Measurements from ENCODE around the gene ANKRD13B.
"Not testable (repeated sequence)": the region's sequence is repeated elsewhere in the genome, so short reads cannot be mapped to it uniquely, and the experiment has no call there.

Gene ANKRD13B

DNA sequence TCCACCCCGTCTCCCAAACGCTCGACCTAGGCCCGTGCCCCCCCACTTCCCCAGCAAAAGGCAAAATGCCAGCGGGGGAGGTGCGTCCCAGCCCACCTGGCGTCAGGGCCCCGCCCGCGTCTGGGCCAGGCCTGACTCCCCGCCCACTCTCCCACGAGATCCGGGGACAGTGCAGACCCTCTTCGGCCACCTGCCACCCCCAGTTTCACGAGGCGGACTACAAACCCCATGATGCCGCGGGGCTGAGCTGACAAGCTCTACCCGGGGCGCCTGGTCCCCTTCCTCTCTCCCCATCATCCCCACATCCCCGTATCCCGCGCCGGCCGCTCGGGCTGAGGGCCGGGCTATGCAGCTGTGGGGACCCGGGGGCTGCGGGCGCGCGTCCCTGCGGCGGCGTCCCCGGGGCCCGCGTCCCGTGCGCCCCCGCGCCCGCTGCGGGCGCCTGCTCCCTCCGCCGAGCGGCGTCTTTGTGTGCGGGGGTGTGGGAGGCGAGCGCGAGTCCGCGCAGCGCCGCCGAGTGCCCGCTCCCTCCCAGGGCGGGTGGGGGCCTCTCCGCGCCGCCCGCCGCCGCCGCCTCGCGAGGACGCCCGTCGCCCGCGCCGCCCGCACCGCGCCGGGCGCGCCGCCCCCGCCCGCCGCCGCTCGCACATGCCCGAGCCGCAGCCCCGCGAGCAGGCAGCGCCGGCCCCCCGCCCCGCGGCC is at the start of gene ANKRD13B:
ANKRD13B (plus strand) TSS at position 283 of the 702 bp plus-strand sequence. CDS start 490 bp downstream, outside the sequence.
- no peak for DNase-seq (ENCODE audit: low read depth in 2 of 2)

DNA sequence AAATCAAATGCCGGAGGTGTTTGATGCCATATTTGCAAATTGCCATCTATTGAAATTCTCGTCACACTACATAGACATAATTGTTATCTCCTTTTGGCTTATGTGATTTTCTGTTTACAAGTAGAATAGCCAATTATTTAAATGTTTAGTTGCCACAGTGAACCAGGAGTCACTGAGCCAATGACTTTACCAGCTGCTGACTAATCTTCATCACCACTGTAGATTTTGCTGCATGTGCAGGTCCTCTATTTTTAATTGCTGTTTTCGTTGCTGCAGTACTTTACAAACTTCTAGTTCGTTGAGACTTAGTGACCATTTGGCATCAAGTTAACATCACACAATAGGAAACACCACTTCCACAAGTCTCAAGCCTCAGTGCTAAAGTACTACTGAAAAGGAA is 48.9 kb upstream of the ANKRD13B start:
- DNase-seq (ENCODE audit: low read depth in 2 of 2), result no peak

DNA sequence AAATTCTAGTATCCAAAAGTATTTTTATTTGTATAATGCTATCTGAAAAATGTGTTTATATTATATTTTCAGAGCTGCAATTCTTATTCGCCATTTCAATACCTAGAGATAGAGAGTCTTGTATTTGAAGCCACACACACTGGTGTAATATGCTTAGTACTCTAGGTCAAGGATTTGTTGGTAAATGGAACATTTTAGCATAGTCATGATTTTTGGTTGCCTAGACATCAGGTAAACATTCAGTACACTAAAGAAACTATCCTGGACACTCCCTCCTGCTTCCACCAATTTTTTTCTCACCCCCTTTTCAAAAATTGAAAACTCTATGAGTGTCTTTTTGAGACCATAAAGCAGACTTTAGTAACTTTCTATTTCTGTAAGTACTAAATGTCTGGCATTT is 46.8 kb upstream of the ANKRD13B start:
- no peak for DNase-seq (ENCODE audit: low read depth in 2 of 2)

DNA sequence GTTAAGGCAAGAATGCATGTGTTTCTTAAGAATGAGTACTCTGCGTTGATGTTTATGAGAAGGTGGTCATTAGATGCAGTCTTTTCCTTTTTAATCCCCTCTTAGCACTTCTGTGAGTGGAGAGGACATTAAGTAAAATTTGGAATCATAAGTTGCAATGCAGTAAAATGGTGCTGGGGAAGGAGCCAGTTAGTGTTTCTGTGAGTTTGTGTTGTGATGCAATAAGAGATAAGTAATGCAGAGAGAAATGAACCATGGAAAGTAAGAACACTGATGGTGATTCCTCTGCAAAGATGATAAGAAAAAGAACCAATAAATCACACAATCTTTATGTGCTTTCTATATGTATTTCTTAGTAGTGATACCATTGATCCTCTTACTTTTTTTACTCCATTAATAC is 46.1 kb upstream of the ANKRD13B start:
- no peak for DNase-seq (ENCODE audit: low read depth in 2 of 2)

DNA sequence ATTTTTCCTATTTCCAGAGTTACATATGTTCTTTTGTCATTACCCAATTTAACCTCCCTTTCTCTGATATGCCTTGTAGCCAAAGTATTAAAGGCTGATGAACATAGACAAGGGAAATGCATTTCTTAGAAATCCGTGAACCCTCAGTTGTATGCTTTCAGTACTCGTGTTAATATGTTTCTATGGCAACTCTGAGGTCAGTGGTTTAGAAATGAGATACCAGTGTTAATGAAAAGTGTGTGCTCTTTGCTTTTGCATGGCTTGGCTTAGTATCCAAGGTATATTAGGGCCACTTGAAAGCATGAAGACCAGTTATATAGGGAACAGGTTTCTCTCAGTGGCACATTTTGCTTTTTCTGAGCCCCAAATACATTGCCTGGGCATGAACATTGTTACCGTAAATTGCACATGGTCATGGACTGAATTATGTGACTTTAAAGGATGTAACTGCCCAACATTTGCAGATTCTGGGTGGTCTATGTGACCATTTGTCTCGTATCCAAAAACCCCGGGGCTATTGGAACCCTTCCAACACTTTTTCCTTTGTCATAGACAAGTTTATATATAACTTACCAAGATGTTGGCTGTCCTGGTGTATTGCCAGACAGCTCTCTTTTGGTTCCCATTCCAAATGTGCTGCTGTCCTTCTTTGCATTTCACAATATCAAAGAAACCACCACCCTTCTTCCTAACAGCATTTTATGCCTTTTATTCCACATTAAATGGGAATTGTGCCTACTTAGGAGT is 43.6 kb upstream of the ANKRD13B start:
- no peak for DNase-seq (ENCODE audit: low read depth in 2 of 2)

DNA sequence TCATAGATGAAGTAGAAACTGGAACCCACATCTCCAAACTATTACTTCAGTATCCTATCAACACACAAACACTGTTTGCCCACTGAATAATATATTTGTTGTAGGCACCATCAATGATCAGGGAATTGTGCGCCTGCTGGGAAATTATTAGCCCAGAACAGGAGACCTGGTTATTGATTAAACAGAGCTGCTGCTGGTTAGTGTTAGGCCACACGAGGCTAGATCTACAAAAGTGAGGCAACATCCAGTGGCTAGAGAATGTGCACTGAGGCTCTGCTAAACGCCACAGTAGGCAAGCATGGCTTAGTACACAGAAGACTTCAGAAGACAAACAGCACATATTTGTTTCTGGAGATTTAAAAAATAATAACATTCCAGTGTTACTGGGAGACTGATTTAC is 37.1 kb upstream of the ANKRD13B start:
- DNase-seq (ENCODE audit: low read depth in 2 of 2), result no peak

DNA sequence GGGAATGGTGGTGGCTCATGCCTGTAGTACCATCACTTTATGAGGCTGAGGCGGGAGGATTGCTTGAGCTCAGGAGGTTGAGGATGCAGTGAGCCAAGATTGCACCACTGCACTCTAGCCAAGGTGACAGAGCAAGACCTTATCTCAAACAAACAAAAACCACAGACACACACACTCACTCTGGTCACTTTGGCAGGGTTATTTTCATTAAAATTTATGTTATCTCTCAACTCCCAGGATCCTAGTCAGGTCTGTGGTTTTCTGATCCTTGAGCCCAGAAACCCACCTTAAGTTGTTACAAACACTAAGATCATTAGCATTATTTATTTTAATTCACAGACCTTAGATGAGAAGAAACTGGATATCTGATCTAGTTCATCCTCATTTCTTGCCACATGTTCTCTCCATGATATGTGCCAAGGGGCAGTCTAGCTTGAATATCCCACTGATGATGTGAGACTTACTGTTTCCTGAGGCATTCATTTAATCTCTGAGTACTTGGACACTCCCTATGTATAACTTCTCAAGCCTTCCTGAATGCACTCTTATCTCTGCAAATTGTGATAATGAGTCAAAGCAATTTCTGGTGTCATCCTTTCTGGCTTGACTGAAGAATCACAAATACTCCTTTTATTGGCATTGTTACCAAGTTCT is 35.7 kb upstream of the ANKRD13B start:
- no peak for DNase-seq (ENCODE audit: low read depth in 2 of 2)

DNA sequence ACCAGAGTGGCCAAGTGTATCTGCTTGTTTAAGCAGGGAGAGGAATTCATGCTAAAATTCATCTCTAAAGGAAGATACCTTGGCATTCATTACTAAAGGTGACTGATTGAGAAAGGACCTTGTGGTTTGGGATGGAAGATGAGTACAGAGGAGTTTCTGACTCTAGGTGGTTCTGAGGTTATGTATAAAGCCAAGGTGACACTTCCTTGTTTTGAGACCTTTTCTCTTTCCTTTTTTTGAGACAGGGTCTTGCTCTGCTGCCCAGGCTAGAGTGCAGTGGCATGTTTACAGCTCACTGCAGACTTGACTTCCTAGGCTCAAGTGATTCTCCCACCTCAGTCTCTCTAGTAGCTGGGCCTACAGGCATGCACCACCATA is 35.2 kb upstream of the ANKRD13B start:
- DNase-seq (ENCODE audit: low read depth in 2 of 2), result no peak

DNA sequence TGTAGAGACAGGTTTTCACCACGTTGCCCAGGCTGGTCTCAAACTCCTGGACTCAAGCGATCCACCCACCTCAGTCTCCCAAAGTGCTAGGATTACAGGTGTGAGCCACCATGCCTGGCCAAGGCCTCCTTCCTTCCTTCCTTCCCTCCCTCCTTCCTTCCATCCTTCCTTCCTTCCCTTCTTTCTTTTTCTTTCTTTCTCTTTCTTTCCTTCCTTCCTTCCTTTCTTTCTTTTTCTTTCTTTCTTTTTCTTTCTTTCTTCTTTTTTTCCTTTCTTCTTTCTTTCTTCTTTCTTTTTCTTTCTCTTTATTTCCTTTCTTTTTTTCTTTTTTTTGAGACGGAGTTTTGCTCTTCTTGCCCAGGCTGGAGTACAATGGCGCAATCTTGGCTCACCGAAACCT is 34.8 kb upstream of the ANKRD13B start:
- DNase-seq (ENCODE audit: low read depth in 2 of 2), result not testable (repeated sequence)

DNA sequence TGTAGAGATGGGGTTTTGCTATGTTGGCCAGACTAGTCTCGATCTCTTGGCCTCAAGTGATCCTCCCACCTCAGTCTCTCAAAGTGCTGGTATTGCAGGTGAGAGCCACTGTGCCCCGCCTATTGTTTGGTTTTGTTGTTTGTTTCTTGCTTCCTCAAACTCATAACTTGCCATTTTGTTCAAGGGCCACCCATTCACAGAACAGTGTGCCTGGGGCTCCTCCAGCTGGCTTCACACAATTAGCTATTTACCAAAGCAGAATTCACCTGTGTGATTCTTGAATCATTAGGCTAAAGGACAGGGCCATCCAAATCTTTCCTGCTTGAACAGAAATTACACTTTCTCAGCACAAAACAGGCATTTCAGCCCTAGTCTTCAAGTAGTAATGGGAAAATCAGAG is 33.3 kb upstream of the ANKRD13B start:
- DNase-seq (ENCODE audit: low read depth in 2 of 2), result no peak

DNA sequence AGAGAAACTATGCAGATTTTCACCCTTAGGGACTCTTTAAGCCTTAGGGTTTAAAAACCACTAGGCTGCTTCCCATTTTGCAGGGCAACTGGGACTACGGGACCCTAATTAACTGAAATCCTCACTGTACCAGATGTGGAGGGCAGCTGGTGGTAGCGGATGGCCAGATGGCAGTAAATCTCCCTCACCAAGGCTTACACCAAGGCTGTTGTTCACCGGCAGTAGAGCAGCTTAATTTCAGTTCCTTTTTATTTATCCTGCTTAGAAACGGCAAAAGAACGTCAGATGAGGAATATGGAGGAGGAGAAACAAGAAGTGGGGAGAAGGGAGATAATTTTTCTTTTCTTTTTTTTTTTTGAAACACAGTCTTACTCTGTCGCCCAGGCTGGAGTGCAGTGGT is 32.6 kb upstream of the ANKRD13B start:
- no peak for DNase-seq (ENCODE audit: low read depth in 2 of 2)

DNA sequence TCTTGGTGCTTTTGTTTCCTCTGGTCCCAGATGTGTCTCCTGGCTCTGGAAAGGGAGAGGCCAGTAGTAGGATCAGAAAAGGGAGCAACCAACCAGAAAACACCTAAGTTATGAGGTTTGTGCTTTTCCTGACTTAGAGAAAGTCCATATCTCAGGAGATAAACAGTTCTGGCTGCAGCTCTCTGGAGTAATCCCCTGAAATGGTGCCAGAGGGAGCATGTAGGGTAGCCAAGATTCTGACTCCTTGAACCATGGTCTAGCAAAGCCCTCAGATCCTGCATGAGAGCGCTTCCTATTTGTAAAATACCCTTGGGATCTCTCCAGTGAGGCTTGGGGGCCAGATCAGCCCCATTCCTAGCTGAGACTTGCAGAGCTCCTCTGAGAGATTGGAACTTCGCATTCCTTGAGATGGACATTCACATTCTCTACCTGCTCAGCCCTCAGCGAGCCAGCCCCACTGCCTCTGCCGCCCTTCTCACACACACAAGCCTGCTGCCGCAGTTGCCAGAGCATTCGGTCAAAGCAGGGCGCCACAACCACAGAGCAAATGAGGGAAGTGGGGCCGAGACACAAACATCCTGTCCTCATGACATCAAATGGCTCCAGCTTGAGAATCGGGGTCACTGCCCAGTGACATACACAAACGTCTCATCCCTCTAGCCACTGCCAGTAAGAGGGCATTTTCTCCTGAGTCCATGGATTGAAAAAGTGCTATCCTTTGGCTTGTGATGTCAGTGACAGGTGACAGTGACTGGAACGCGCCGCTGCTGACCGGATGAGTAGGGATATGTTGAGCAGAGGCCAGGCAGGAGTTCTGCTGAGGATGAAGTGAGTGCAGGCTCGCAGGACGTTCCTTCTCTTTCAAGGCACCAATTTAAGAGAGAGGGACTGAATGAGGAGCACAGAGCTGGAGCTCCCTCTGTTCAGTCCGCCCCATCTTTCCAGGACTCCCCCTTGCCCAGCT is 31.1 kb upstream of the ANKRD13B start:
- no peak for DNase-seq (ENCODE audit: low read depth in 2 of 2)

DNA sequence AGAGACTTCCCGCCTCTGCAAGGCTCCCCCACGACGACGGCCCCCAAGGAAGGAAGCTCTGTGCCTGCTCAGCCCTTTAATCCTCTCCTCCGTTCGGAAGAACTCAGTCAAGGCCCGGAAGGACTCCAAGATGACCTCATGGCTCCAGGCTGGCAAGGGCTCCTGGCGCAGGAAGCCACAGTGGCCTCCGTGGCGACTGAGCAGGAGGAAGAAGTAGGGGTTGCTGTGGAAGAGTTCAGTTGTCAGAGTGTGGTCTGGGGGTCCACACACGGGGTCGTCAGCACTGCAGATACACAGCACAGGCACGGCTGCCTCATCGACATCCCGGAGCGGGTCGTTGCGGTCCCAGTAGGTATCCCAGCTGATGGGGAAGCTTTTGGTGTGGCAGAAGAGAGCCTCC is 30.3 kb upstream of the ANKRD13B start:
- no peak for DNase-seq (ENCODE audit: low read depth in 2 of 2)

DNA sequence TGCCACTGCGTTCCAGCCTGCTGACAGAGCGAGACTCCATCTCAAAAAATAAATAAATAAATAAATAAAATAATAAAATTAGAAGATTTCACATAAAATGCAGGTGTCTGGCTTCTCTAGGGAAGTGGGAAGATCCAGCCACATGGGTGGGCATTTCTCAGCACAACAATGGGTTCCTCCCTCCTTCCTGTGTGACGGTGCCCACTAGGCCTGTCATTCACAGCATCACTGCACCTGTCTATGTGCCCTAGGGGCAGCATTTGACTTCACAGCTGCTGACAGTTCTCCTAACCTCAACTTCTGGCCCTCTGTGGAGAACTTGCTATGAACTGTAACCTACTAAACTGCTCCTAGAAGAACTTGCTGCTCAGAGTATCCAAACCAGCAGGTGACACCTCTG is 29.1 kb upstream of the ANKRD13B start:
- no peak for DNase-seq (ENCODE audit: low read depth in 2 of 2)

DNA sequence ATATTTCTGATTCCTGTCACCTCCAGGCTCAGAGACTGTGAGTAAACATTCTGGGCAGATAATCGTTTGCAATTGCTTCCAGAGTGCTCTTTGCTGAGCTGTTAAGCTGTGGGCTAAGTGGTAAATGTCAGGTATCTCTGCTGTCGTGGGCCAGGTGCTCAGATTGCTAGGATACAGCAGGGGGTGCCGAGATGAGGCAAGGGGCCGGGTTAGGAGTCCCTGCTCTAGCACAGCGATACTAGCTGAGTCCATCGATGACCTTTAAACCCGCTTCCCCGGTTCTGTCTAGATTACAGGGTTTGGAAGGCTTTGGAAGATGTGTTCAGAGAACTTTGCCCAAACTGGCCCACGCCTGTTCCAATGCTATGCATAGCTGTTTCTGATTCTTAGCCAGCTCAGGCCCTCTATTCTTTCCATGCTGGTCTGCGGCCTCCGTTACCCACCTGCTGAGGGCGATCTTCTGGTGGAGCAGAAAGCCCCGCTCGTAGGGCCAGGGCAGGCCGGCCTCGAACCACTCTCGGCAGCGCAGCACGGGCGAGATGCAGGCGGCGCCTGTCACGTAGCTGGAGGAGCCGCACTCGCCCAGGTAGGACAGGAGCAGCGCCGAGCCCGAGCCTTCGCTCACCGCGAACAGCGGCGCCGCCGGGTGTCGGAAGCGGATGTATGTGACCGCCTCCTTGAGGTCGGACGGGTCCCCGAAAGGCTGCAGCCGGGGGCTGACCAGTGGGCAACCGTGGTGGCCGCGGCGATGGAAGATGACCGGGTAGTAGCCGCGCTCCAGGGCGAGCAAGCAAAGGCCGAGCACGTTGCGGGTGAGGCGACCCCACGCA is 27.1 kb upstream of the ANKRD13B start:
- no peak for DNase-seq (ENCODE audit: low read depth in 2 of 2)

DNA sequence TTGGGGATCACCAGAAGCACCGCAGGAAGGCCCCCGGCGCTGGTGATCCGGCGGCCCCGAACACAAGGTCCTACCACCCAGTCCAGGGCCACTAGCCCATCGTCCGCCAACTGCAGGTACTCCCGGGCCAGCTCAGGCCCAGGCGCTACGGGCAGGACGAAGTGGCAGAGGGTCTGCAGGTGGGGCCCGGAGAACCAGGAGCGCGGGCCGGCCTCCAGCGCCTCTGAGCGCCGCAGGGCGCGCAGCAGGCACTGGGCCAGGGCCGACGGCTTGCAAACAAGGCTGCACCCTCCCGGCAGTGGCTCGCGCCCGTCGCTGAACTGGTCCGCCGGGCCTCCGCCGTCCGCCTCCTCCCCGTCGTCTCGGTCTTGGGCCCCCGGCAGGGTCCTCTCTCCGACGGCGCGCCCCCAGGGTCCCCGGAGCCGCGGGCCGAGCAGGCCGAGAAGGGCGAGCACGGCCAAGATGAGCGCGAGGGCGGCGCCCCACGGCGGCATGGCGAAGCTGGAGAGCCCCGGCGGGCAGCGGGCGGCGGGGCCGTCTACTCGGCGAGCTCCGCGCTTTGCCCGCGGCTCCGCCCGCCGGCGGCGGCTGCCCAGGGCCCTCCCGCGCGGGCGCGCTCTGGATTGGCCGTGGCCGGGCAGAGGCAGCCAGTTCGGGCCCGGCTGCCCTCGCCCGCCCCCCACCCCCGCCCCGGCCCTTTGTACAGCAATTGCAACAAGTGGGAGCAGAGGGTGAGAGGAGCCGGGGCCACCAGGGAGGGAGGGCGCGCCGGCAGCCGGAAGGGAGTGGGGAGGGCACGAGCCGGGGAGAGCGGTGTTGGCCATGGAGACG is 26.2 kb upstream of the ANKRD13B start, which contains the start of gene ABHD15:
ABHD15 (minus strand) TSS at position 565 of the 831 bp plus-strand sequence; CDS start at position 494, 71 bp downstream.
- no peak for DNase-seq (ENCODE audit: low read depth in 2 of 2)

DNA sequence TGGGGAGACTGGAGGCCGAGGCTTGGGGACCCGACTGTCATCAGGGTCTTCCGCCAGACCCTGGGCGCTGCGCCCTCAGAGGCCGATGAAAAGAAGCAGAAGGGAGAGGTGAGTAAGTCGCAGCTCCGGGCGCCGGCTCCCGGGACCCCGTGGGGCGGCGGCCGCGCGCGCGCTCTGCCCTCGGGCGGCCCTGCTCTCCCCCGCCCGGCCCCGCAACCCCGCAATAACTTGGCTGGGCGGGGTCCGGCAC is 25.7 kb upstream of the ANKRD13B start:
- no peak for DNase-seq (ENCODE audit: low read depth in 2 of 2)

DNA sequence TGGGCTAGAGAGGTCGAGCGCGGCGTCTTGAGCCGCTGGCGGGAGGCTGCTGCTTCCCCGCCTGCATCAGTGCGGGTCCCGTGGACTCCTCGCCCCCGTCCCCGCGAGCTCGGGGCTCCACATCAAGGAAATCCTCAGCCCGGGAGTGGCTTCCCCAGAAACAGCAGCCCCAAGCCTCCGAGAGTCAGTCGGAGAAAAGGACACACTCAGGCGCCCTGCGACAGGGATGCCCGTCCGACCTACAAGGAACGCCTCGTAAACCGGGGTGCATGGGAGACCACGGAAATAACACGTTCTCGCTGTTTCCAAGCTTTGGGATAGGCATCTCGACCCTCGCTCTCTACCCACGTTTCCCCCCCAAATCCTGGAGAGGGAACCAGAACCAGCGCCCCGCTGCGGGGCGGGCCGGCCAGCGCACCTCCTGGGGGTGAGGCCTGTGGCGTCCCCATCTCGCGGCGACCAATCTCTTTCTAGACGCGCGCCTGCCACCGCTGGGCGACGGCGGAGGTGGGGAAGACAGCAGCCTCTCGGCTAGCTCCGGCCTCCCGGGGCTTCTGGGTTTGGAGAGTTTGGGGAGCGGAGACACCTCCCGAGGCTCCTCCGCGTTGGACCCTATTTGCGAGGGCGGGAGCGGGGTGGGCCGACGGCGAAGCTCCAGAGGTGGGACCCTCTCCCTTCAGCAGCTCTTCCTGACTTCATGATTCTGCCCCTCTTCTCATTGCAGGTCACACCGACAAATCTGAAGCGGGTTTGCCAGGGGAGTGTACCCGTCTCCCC is 25.2 kb upstream of the ANKRD13B start:
- DNase-seq (ENCODE audit: low read depth in 2 of 2), result peak; percentile 49 to 66

Measured in activated CD4-positive, alpha-beta T cell treated with anti-CD3 and anti-CD28 coated beads for 24 hours (primary cell).